ENCODE data around the gene WDR7. TPM values are rescaled to one million over a fixed set of nuclear protein-coding genes. Genes with fewer than 3 reads are reported as not detected.

The WDR7 gene
- total RNA-seq, 6 experiments from 2014 or later, result 10.4 to 18.8 (median 15.3) TPM

GRCh38 chr18:56983275-56983992 lies 332.3 kb downstream of the WDR7 start:
- no peak for ATAC-seq
- H3K4me1 ChIP-seq, result peaks cover 0 to 25% (median 0%) of the 10 kb centered on the region in 4 donors
- H3K9me3 ChIP-seq, result no peaks in the 10 kb centered on the region
- no peak overlapping the region for H3K4me3 ChIP-seq
- intact Hi-C loops (cut with DNase I), result no loop called here
- 52% methylated on average over 1 of the region's 1 CpG for WGBS (ENCODE audit: insufficient coverage, low coverage, low lambda C conversion rate, missing lambda C conversion rate)
- no peaks in the 10 kb centered on the region for H3K36me3 ChIP-seq
- TF ChIP-seq POLR2A (IDR thresholded peaks at IDR 0.05), result no peak
- no peak for TF ChIP-seq CTCF (IDR thresholded peaks at IDR 0.05)
- H3K27me3 ChIP-seq, result no peaks in the 10 kb centered on the region
- H3K27ac ChIP-seq, result no peak overlapping the region
- no peak for DNase-seq

GRCh38 chr18:56984731-56985130 lies 333.6 kb downstream of the WDR7 start:
- H3K4me3 ChIP-seq, result no peak overlapping the region
- intact Hi-C loops (cut with DNase I), result no loop called here
- no peaks in the 10 kb centered on the region for H3K36me3 ChIP-seq
- no peaks in the 10 kb centered on the region for H3K9me3 ChIP-seq
- WGBS (ENCODE audit: insufficient coverage, low coverage, low lambda C conversion rate, missing lambda C conversion rate), result 18% methylated on average over 5 of the region's 5 CpGs
- H3K27me3 ChIP-seq, result no peaks in the 10 kb centered on the region
- no peak for TF ChIP-seq POLR2A (IDR thresholded peaks at IDR 0.05)
- peak in 1 of 4 donors; percentile 15 for TF ChIP-seq CTCF (IDR thresholded peaks at IDR 0.05)
- DNase-seq (peak; percentile 57 to 61 (median 60)), ATAC-seq (peak; percentile 91 to 97 (median 96))
- H3K27ac ChIP-seq, result no peak overlapping the region
- peaks cover 0 to 25% (median 0%) of the 10 kb centered on the region in 4 donors for H3K4me1 ChIP-seq

GRCh38 chr18:56986829-56987228 lies 335.7 kb downstream of the WDR7 start:
- DNase-seq (no peak), ATAC-seq (peak; percentile 55 to 85 (median 84))
- Histone ChIP-seq H3K4me3 (no peak overlapping the region), H3K4me1 (peaks cover 0 to 25% (median 0%) of the 10 kb centered on the region in 4 donors), H3K27ac (peak overlapping the region in 1 of 3 donors; percentile 14), H3K27me3 (no peaks in the 10 kb centered on the region), H3K9me3 (no peaks in the 10 kb centered on the region), H3K36me3 (no peaks in the 10 kb centered on the region)
- no peak for TF ChIP-seq CTCF (IDR thresholded peaks at IDR 0.05)
- no peak for TF ChIP-seq POLR2A (IDR thresholded peaks at IDR 0.05)
- intact Hi-C loops (cut with DNase I), result no loop called here
- 70% methylated on average over 2 of the region's 2 CpGs for WGBS (ENCODE audit: insufficient coverage, low coverage, low lambda C conversion rate, missing lambda C conversion rate)

GRCh38 chr18:56987236-56987635 lies 336.1 kb downstream of the WDR7 start:
- no peak overlapping the region for H3K4me3 ChIP-seq
- H3K27ac ChIP-seq, result no peak overlapping the region
- no peaks in the 10 kb centered on the region for H3K9me3 ChIP-seq
- H3K4me1 ChIP-seq, result peaks cover 0 to 25% (median 0%) of the 10 kb centered on the region in 4 donors
- ATAC-seq, result peak in 1 of 4 donors; percentile 7
- 46% methylated on average over 5 of the region's 5 CpGs for WGBS (ENCODE audit: insufficient coverage, low coverage, low lambda C conversion rate, missing lambda C conversion rate)
- TF ChIP-seq POLR2A (IDR thresholded peaks at IDR 0.05), result no peak
- TF ChIP-seq CTCF (IDR thresholded peaks at IDR 0.05), result no peak
- no peak for DNase-seq
- no peaks in the 10 kb centered on the region for H3K36me3 ChIP-seq
- intact Hi-C loops (cut with DNase I), result no loop called here
- H3K27me3 ChIP-seq, result no peaks in the 10 kb centered on the region
